GM12878 (cell line): Measurements from ENCODE around the gene MGAT5. TPM values are rescaled to one million over a fixed set of nuclear protein-coding genes. Genes with fewer than 3 reads are reported as not detected.

Source experiments
- ATAC-seq: fragments of 200-7000 bp; cut with Tn5 transposase; 3 replicates; pipeline ENCODE4 v1.9.1; 2020; ENCODE audit warnings: mild to moderate bottlenecking, moderate library complexity
- BruUV-seq: library from RNA; stranded (reverse); fragments of 400-500 nt; replicated peaks from 2 replicates; lab custom pipeline; 2021; lab: Mats Ljungman, UMichigan
- CTCF ChIA-PET: fragments of 300-600 bp; sonication (Branson Sonifier 250); formaldehyde crosslinking; extraction: SDS; loops from one replicate; lab custom pipeline; 2021; ENCODE audit warnings: inconsistent platforms; lab: Yijun Ruan, JAX
- POLR2A ChIA-PET: fragments of 350-600 bp; formaldehyde crosslinking; extraction: SDS; loops from one replicate; lab custom pipeline; 2021; ENCODE audit warnings: inconsistent platforms; lab: Charles Lee
- RAD21 ChIA-PET: fragments of 300-600 bp; sonication (Branson Sonifier 250); formaldehyde crosslinking; loops from one replicate; lab custom pipeline; 2023; ENCODE audit warnings: antibody characterized with exemption; ENCODE audit not compliant: unreplicated experiment; lab: Charles Lee
- SMC1A ChIA-PET: fragments of 300-600 bp; sonication (Branson Sonifier 250); formaldehyde crosslinking; loops from one replicate; lab custom pipeline; 2023; ENCODE audit not compliant: unreplicated experiment, uncharacterized antibody; lab: Charles Lee
- DNase-seq: peaks from one replicate; pipeline ENCODE4 v3.0.0-alpha.2; 2011; ENCODE audit warnings: low read depth, low spot score
- FAIRE-seq: peaks from 3 replicates; lab custom pipeline; 2011; peaks lifted over from hg19 to GRCh38; lab: Jason Lieb, UNC
- H2AFZ ChIP-seq: 2 replicates; pipeline ENCODE4 v1.6.0; 2011; ENCODE audit warnings: low read depth, low read length, control low read depth; ENCODE audit not compliant: control insufficient read depth
- H3K27ac ChIP-seq: 2 replicates; pipeline ENCODE4 v1.5.1; 2011; ENCODE audit warnings: control low read depth; ENCODE audit not compliant: control insufficient read depth, insufficient read depth
- H3K27me3 ChIP-seq, 2 experiments: replicated peaks in 1 of 2; 2 replicates each; pipeline versions ENCODE4 v1.6.0 to v1.6.1; 2011; ENCODE audit warnings: low read length in 1 of 2; ENCODE audit not compliant: control insufficient read depth in 2 of 2, insufficient read depth in 2 of 2
- H3K36me3 ChIP-seq, 2 experiments: 2 replicates each; pipeline ENCODE4 v1.5.1; 2011; ENCODE audit warnings: low read length in 1 of 2; ENCODE audit not compliant: control insufficient read depth in 2 of 2, insufficient read depth in 2 of 2
- H3K4me1 ChIP-seq: 2 replicates; pipeline ENCODE4 v1.6.1; 2011; ENCODE audit warnings: mild to moderate bottlenecking, low read length, moderate library complexity, mixed read lengths; ENCODE audit not compliant: control insufficient read depth, insufficient read depth
- H3K4me2 ChIP-seq: 2 replicates; pipeline ENCODE4 v1.6.0; 2011; ENCODE audit warnings: control low read depth; ENCODE audit not compliant: control insufficient read depth, insufficient read depth
- H3K4me3 ChIP-seq: fragments of 200-600 bp; sonication (generic); 2 replicates; pipeline ENCODE4 v1.5.1; 2016
- H3K79me2 ChIP-seq: 2 replicates; pipeline ENCODE4 v1.6.0; 2011; ENCODE audit warnings: low read length; ENCODE audit not compliant: control insufficient read depth, insufficient read depth
- H3K9ac ChIP-seq: 2 replicates; pipeline ENCODE4 v1.8.0; 2011; ENCODE audit warnings: low read length, control low read depth, mixed read lengths; ENCODE audit not compliant: control insufficient read depth, insufficient read depth
- H3K9me3 ChIP-seq: replicated peaks from 3 replicates; pipeline ENCODE4 v1.5.1; 2011; ENCODE audit warnings: mild to moderate bottlenecking, low read length; ENCODE audit not compliant: control insufficient read depth, insufficient read depth
- H4K20me1 ChIP-seq: 2 replicates; pipeline ENCODE4 v1.6.0; 2011; ENCODE audit not compliant: control insufficient read depth, insufficient read depth
- BMI1 ChIP-seq: fragments of 450-650 bp; IDR thresholded peaks from 2 replicates; pipeline ENCODE4 v1.6.1; 2016; ENCODE audit warnings: mild to moderate bottlenecking, moderate library complexity, borderline replicate concordance
- DPF2 ChIP-seq: fragments of 450-650 bp; IDR thresholded peaks from 2 replicates; pipeline ENCODE4 v1.6.1; 2017; ENCODE audit warnings: mild to moderate bottlenecking
- EZH2 ChIP-seq: IDR thresholded peaks from 2 replicates; pipeline ENCODE4 v1.6.1; 2012; ENCODE audit warnings: low read depth, mild to moderate bottlenecking, control low read depth, inconsistent platforms, low read length, borderline replicate concordance; ENCODE audit not compliant: control insufficient read depth
- HSF1 ChIP-seq: fragments of 150-350 bp; IDR thresholded peaks from 2 replicates; pipeline ENCODE4 v1.6.1; 2014; ENCODE audit warnings: mild to moderate bottlenecking, low read depth, low read length
- IRF4 ChIP-seq: IDR thresholded peaks from 2 replicates; pipeline ENCODE4 v1.6.1; 2011; ENCODE audit warnings: low read depth, low read length
- NFXL1 ChIP-seq: fragments of 450-650 bp; IDR thresholded peaks from 2 replicates; pipeline ENCODE4 v1.6.1; 2017; ENCODE audit warnings: antibody characterized with exemption, mild to moderate bottlenecking, borderline replicate concordance
- RFX5 ChIP-seq: IDR thresholded peaks from 2 replicates; pipeline ENCODE4 v1.6.1; 2011; ENCODE audit warnings: low read depth, low read length, improper control_type of control experiment
- SP1 ChIP-seq: IDR thresholded peaks from one replicate; pipeline ENCODE4 v1.6.1; 2011; ENCODE audit warnings: low read depth, low read length
- STAT1 ChIP-seq: fragments of 450-650 bp; conservative IDR thresholded peaks from 2 replicates; pipeline ENCODE4 v1.6.1; 2014; ENCODE audit warnings: antibody characterized with exemption, mild to moderate bottlenecking
- TBL1XR1 ChIP-seq: IDR thresholded peaks from 2 replicates; pipeline ENCODE4 v1.6.1; 2012; ENCODE audit warnings: low read depth, low read length, improper control_type of control experiment
- ZBTB4 ChIP-seq: fragments of 450-650 bp; formaldehyde crosslinking; IDR thresholded peaks from 2 replicates; pipeline ENCODE4 v1.4.0; 2022; ENCODE audit warnings: mild to moderate bottlenecking, moderate library complexity
- WGBS: methylation state at CpG from one replicate; pipeline ENCODE4 v1.1.6; 2016; ENCODE audit warnings: low lambda C conversion rate; ENCODE audit not compliant: insufficient replicate concordance, insufficient coverage; ENCODE audit errors: missing lambda C conversion rate; 5-methylcytosine and 5-hydroxymethylcytosine counted together
- in situ Hi-C: fragments of 300-500 bp; cut with MboI; formaldehyde crosslinking; loops from 9 replicates; pipeline ENCODE4 v1.14.3; 2018; ENCODE audit warnings: mixed read lengths
- intact Hi-C: fragments of 100-400 bp; cut with micrococcal nuclease; formaldehyde crosslinking; loops from one replicate; pipeline ENCODE4 v1.14.2; 2022; ENCODE audit not compliant: unreplicated experiment
- polyA plus RNA-seq, 11 experiments: library from polyadenylated mRNA; depleted of rRNA in 4 of 11; unstranded in 6 of 11; stranded (reverse) in 5 of 11; fragments of >200 nt; fragmentation: Nextera tagmentation in 4 of 11; fragmentation: Illumina TruSeq in 1 of 11; extraction: Ambion mirVana in 4 of 11; extraction: Trizol in 1 of 11; gene quantifications; 1 replicate in 1 of 11; 2 replicates in 10 of 11; pipeline versions ENCODE4 v1.2.1 to v1.2.3, GENCODE V29; 2011 to 2016; ENCODE audit warnings: inconsistent platforms in 2 of 11, missing spikeins in 2 of 11, low read depth in 1 of 11
- total RNA-seq, 4 experiments: library from RNA; depleted of rRNA in 3 of 4; stranded (reverse); fragments of >200 nt in 3 of 4; fragmentation: Illumina TruSeq in 1 of 4; extraction: Trizol in 1 of 4; gene quantifications; 2 replicates each; pipeline versions ENCODE4 v1.2.1 to v1.2.3, GENCODE V29; 2013 to 2021
- TF ChIP-seq, protein P1 (sequence below): fragments of 450-650 bp; IDR thresholded peaks from 2 replicates; pipeline ENCODE4 v1.6.1; 2018; ENCODE audit warnings: borderline replicate concordance, mild to moderate bottlenecking; ENCODE audit not compliant: partially characterized antibody

The MGAT5 gene
- total and polyA plus RNA-seq, 10 of the 15 experiments (the other 5 are each of a cell fraction or from before 2014, with no cell fraction given): 4.9 to 104 (median 36.2) TPM

GRCh38 chr2:134361648-134362047 is 107.8 kb downstream of the MGAT5 start:
- no peak for ATAC-seq
- FAIRE-seq: no peak
- H3K27ac ChIP-seq: no peak overlapping the region
- ChIA-PET SMC1A (interaction anchor here (1.0 to 1.6 kb wide), 3 partner anchors 13 to 243 kb away, joined by 3 to 5 read pairs (median 3); no protein-coding TSS in a partner anchor), CTCF (interaction anchor here (1.5 kb wide), 1 partner anchor 37 kb away, joined by 3 read pairs; no protein-coding TSS in a partner anchor), POLR2A (no interaction called here), RAD21 (interaction anchor here (1.0 kb wide), 1 partner anchor 116 kb away, joined by 3 read pairs; no protein-coding TSS in a partner anchor)
- BruUV-seq: no TSS peak
- in situ Hi-C loops (no loop called here), intact Hi-C loops (no loop called here)
- peaks cover 8 to 26% of the 10 kb centered on the region in 2 experiments for H3K36me3 ChIP-seq
- no peak overlapping the region for H3K4me3 ChIP-seq
- no peaks in the 10 kb centered on the region for H3K27me3 ChIP-seq
- H3K9ac ChIP-seq: no peak overlapping the region
- H3K9me3 ChIP-seq: no peaks in the 10 kb centered on the region
- no peak for DNase-seq
- H3K79me2 ChIP-seq: no peaks in the 10 kb centered on the region
- TF ChIP-seq EZH2: no peak
- TF ChIP-seq, protein P1, sequence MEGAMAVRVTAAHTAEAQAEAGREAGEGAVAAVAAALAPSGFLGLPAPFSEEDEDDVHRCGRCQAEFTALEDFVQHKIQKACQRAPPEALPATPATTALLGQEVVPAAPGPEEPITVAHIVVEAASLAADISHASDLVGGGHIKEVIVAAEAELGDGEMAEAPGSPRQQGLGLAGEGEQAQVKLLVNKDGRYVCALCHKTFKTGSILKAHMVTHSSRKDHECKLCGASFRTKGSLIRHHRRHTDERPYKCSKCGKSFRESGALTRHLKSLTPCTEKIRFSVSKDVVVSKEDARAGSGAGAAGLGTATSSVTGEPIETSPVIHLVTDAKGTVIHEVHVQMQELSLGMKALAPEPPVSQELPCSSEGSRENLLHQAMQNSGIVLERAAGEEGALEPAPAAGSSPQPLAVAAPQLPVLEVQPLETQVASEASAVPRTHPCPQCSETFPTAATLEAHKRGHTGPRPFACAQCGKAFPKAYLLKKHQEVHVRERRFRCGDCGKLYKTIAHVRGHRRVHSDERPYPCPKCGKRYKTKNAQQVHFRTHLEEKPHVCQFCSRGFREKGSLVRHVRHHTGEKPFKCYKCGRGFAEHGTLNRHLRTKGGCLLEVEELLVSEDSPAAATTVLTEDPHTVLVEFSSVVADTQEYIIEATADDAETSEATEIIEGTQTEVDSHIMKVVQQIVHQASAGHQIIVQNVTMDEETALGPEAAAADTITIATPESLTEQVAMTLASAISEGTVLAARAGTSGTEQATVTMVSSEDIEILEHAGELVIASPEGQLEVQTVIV: no peak
- no peak for TF ChIP-seq HSF1
- TF ChIP-seq TBL1XR1: no peak
- TF ChIP-seq RFX5: no peak
- TF ChIP-seq IRF4: no peak
- TF ChIP-seq SP1: no peak
- no peak for TF ChIP-seq DPF2
- TF ChIP-seq NFXL1: no peak
- TF ChIP-seq BMI1: no peak
- no peak for TF ChIP-seq STAT1
- no peak for TF ChIP-seq ZBTB4
- WGBS: 94% methylated on average over 1 of the region's 1 CpG
- H4K20me1 ChIP-seq: no peaks in the 10 kb centered on the region
- no peaks in the 10 kb centered on the region for H3K4me1 ChIP-seq
- H3K4me2 ChIP-seq: no peak overlapping the region
- no peak overlapping the region for H2AFZ ChIP-seq
